ENCODE data around the gene LRRC4C. TPM values are rescaled to one million over a fixed set of nuclear protein-coding genes. Genes with fewer than 3 reads are reported as not detected.

LRRC4C gene
- total and polyA plus RNA-seq, 2 experiments from 2014 or later = 0.35 to 1.1 TPM

DNA sequence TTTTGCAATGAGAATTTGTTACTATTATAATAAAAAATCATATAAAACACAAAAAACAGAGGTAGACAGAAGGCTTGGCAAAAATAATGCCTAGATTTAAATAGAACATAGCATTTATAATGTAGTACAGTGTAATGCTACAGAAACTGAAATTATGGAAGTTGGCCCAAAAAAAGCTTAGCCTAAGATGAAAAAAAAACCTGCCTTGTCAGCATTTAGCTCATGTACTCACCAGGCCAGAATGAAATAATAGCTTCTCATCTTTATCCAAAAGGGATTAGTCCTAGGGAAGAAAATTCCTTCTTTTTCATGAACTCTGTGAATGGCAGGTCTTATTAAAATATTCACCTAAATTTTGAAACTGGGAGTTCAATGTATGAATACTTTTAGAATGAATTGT, 951.1 kb downstream of the LRRC4C start (continued):
- TF ChIP-seq, protein P1, sequence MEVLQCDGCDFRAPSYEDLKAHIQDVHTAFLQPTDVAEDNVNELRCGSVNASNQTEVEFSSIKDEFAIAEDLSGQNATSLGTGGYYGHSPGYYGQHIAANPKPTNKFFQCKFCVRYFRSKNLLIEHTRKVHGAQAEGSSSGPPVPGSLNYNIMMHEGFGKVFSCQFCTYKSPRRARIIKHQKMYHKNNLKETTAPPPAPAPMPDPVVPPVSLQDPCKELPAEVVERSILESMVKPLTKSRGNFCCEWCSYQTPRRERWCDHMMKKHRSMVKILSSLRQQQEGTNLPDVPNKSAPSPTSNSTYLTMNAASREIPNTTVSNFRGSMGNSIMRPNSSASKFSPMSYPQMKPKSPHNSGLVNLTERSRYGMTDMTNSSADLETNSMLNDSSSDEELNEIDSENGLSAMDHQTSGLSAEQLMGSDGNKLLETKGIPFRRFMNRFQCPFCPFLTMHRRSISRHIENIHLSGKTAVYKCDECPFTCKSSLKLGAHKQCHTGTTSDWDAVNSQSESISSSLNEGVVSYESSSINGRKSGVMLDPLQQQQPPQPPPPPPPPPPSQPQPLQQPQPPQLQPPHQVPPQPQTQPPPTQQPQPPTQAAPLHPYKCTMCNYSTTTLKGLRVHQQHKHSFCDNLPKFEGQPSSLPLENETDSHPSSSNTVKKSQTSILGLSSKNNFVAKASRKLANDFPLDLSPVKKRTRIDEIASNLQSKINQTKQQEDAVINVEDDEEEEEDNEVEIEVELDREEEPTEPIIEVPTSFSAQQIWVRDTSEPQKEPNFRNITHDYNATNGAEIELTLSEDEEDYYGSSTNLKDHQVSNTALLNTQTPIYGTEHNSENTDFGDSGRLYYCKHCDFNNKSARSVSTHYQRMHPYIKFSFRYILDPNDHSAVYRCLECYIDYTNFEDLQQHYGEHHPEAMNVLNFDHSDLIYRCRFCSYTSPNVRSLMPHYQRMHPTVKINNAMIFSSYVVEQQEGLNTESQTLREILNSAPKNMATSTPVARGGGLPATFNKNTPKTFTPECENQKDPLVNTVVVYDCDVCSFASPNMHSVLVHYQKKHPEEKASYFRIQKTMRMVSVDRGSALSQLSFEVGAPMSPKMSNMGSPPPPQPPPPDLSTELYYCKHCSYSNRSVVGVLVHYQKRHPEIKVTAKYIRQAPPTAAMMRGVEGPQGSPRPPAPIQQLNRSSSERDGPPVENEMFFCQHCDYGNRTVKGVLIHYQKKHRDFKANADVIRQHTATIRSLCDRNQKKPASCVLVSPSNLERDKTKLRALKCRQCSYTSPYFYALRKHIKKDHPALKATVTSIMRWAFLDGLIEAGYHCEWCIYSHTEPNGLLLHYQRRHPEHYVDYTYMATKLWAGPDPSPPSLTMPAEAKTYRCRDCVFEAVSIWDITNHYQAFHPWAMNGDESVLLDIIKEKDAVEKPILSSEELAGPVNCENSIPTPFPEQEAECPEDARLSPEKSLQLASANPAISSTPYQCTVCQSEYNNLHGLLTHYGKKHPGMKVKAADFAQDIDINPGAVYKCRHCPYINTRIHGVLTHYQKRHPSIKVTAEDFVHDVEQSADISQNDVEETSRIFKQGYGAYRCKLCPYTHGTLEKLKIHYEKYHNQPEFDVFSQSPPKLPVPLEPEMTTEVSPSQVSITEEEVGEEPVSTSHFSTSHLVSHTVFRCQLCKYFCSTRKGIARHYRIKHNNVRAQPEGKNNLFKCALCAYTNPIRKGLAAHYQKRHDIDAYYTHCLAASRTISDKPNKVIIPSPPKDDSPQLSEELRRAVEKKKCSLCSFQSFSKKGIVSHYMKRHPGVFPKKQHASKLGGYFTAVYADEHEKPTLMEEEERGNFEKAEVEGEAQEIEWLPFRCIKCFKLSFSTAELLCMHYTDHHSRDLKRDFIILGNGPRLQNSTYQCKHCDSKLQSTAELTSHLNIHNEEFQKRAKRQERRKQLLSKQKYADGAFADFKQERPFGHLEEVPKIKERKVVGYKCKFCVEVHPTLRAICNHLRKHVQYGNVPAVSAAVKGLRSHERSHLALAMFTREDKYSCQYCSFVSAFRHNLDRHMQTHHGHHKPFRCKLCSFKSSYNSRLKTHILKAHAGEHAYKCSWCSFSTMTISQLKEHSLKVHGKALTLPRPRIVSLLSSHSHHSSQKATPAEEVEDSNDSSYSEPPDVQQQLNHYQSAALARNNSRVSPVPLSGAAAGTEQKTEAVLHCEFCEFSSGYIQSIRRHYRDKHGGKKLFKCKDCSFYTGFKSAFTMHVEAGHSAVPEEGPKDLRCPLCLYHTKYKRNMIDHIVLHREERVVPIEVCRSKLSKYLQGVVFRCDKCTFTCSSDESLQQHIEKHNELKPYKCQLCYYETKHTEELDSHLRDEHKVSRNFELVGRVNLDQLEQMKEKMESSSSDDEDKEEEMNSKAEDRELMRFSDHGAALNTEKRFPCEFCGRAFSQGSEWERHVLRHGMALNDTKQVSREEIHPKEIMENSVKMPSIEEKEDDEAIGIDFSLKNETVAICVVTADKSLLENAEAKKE (CRISPR knock-in tag; IDR thresholded peaks at IDR 0.05) = no peak
- TF ChIP-seq JUNB (IDR thresholded peaks at IDR 0.05; ENCODE audit: unreplicated experiment) = no peak
- no peak for TF ChIP-seq POLR2AphosphoS5 (IDR thresholded peaks at IDR 0.05; ENCODE audit: low read depth)
- TF ChIP-seq STAT1 (IDR thresholded peaks at IDR 0.05; ENCODE audit: unreplicated experiment) = no peak
- no peak for TF ChIP-seq ZNF331 (CRISPR knock-in tag; IDR thresholded peaks at IDR 0.05; ENCODE audit: low read depth)
- TF ChIP-seq CREB1 (CRISPR knock-in tag; IDR thresholded peaks at IDR 0.05; ENCODE audit: low read depth) = no peak
- no peak for TF ChIP-seq EZH2 (IDR thresholded peaks at IDR 0.05; ENCODE audit: low read depth, unreplicated experiment)
- TF ChIP-seq, protein P2, sequence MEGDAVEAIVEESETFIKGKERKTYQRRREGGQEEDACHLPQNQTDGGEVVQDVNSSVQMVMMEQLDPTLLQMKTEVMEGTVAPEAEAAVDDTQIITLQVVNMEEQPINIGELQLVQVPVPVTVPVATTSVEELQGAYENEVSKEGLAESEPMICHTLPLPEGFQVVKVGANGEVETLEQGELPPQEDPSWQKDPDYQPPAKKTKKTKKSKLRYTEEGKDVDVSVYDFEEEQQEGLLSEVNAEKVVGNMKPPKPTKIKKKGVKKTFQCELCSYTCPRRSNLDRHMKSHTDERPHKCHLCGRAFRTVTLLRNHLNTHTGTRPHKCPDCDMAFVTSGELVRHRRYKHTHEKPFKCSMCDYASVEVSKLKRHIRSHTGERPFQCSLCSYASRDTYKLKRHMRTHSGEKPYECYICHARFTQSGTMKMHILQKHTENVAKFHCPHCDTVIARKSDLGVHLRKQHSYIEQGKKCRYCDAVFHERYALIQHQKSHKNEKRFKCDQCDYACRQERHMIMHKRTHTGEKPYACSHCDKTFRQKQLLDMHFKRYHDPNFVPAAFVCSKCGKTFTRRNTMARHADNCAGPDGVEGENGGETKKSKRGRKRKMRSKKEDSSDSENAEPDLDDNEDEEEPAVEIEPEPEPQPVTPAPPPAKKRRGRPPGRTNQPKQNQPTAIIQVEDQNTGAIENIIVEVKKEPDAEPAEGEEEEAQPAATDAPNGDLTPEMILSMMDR (conservative IDR thresholded peaks at IDR 0.05; ENCODE audit: low read depth in 2 of 2) = no peak
- no peak for TF ChIP-seq NANOG (IDR thresholded peaks at IDR 0.05; ENCODE audit: borderline replicate concordance)
- TF ChIP-seq, protein P3, sequence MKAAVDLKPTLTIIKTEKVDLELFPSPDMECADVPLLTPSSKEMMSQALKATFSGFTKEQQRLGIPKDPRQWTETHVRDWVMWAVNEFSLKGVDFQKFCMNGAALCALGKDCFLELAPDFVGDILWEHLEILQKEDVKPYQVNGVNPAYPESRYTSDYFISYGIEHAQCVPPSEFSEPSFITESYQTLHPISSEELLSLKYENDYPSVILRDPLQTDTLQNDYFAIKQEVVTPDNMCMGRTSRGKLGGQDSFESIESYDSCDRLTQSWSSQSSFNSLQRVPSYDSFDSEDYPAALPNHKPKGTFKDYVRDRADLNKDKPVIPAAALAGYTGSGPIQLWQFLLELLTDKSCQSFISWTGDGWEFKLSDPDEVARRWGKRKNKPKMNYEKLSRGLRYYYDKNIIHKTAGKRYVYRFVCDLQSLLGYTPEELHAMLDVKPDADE (IDR thresholded peaks at IDR 0.05) = no peak

Measured in GM23338 (cell line).